Hepatocyte (in vitro differentiated cells): ENCODE measurements around the gene GSPT2.

Source experiments
- EZH2phosphoT487 ChIP-seq: fragments of 200-600 bp; sonication (generic); IDR thresholded peaks from one replicate; pipeline ENCODE4 v1.6.1; 2018; ENCODE audit warnings: antibody characterized with exemption, mild to moderate bottlenecking, low read depth, moderate library complexity; ENCODE audit not compliant: unreplicated experiment, severe bottlenecking
- TF ChIP-seq, protein P1 (sequence below): fragments of 200-600 bp; sonication (generic); IDR thresholded peaks from 2 replicates; pipeline ENCODE4 v1.5.1; 2016; ENCODE audit warnings: antibody characterized with exemption, mild to moderate bottlenecking; ENCODE audit not compliant: poor library complexity

DNA sequence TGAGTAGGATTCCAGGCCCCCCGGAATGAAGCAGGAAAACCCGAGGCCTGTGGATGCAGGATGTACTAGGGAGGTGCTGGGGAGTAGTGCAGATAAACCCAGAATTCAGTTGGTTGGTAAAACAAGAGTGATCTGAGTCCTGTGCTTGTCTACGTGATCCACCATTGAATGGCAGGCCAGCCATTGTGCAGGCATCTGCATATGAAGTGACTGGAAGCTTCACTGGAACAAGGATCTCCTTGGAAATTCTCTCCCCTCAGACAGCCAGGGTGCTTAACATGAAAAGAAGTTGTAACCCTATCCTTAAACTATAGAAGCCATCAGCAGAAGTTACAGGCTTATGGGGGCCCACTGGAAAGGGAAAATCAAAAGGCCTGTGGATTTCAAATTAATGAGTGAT, 656 bp upstream of the GSPT2 start:
- TF ChIP-seq EZH2phosphoT487 = no peak
- TF ChIP-seq, protein P1, sequence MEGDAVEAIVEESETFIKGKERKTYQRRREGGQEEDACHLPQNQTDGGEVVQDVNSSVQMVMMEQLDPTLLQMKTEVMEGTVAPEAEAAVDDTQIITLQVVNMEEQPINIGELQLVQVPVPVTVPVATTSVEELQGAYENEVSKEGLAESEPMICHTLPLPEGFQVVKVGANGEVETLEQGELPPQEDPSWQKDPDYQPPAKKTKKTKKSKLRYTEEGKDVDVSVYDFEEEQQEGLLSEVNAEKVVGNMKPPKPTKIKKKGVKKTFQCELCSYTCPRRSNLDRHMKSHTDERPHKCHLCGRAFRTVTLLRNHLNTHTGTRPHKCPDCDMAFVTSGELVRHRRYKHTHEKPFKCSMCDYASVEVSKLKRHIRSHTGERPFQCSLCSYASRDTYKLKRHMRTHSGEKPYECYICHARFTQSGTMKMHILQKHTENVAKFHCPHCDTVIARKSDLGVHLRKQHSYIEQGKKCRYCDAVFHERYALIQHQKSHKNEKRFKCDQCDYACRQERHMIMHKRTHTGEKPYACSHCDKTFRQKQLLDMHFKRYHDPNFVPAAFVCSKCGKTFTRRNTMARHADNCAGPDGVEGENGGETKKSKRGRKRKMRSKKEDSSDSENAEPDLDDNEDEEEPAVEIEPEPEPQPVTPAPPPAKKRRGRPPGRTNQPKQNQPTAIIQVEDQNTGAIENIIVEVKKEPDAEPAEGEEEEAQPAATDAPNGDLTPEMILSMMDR = no peak
